Cardiac muscle cell (in vitro differentiated cells and primary cell): Measurements from ENCODE around the gene AMOTL1. TPM values are rescaled to one million over a fixed set of nuclear protein-coding genes. Genes with fewer than 3 reads are reported as not detected.
A peak's percentile ranks its signal among the peaks of the same experiment; 100 is the strongest.

Experiments used
- DNase-seq, 2 donors: peaks; one replicate each; pipeline versions ENCODE4 v3.0.0 to v3.0.0-alpha.2; 2010 to 2017; ENCODE audit warnings: low read depth in 1 of 2, low spot score in 1 of 2
- H3K27ac ChIP-seq: fragments of 200-600 bp; sonication (generic); 2 replicates; pipeline ENCODE4 v1.5.1; 2016
- H3K27me3 ChIP-seq: fragments of 200-600 bp; sonication (generic); 2 replicates; pipeline ENCODE4 v1.6.0; 2016; ENCODE audit warnings: control low read depth
- H3K36me3 ChIP-seq: fragments of 200-600 bp; sonication (generic); 2 replicates; pipeline ENCODE4 v1.5.1; 2016; ENCODE audit warnings: control low read depth
- H3K4me1 ChIP-seq: fragments of 200-600 bp; sonication (generic); 2 replicates; pipeline ENCODE4 v1.8.1; 2017; ENCODE audit warnings: low read depth, mild to moderate bottlenecking, mixed run types
- H3K4me3 ChIP-seq: fragments of 200-600 bp; sonication (generic); 2 replicates; pipeline ENCODE4 v1.5.1; 2016; ENCODE audit warnings: mild to moderate bottlenecking
- H3K9me3 ChIP-seq: fragments of 200-600 bp; sonication (generic); 2 replicates; pipeline ENCODE4 v1.5.1; 2017; ENCODE audit warnings: low read depth, mild to moderate bottlenecking, control low read depth
- CTCF ChIP-seq: IDR thresholded peaks from 2 replicates; pipeline ENCODE4 v1.5.1; 2012; ENCODE audit warnings: low read depth, mild to moderate bottlenecking, low read length
- polyA plus RNA-seq: library from polyadenylated mRNA; unstranded; fragments of >200 nt; fragmentation: Nextera tagmentation; extraction: Ambion mirVana; gene quantifications from 2 replicates; pipeline ENCODE4 v1.2.1, GENCODE V29; 2016
- total RNA-seq: library from RNA; depleted of rRNA; stranded (reverse); fragments of >200 nt; gene quantifications from 2 replicates; pipeline ENCODE4 v1.2.3, GENCODE V29; 2016

AMOTL1 gene
- total and polyA plus RNA-seq, 2 experiments from 2014 or later = 1.2 to 5.1 TPM

- no peaks in the 10 kb centered on the region for H3K36me3 ChIP-seq
- no peak for DNase-seq
Measured at GRCh38 chr11:94884376-94884775, 116.2 kb downstream of the AMOTL1 start.

GRCh38 chr11:94885133-94885532 lies 117.0 kb downstream of the AMOTL1 start:
- H3K4me3 ChIP-seq = no peak overlapping the region
- H3K27me3 ChIP-seq = no peaks in the 10 kb centered on the region
- no peaks in the 10 kb centered on the region for H3K9me3 ChIP-seq
- no peak for TF ChIP-seq CTCF
- H3K36me3 ChIP-seq = no peaks in the 10 kb centered on the region
- no peak overlapping the region for H3K27ac ChIP-seq
- no peaks in the 10 kb centered on the region for H3K4me1 ChIP-seq
- DNase-seq = no peak

More at GRCh38 chr11:94884376-94884775, 116.2 kb downstream of the AMOTL1 start:
- Histone ChIP-seq H3K27me3 (no peaks in the 10 kb centered on the region), H3K9me3 (no peaks in the 10 kb centered on the region), H3K27ac (no peak overlapping the region), H3K4me3 (no peak overlapping the region), H3K4me1 (no peaks in the 10 kb centered on the region)
- TF ChIP-seq CTCF = no peak

DNA sequence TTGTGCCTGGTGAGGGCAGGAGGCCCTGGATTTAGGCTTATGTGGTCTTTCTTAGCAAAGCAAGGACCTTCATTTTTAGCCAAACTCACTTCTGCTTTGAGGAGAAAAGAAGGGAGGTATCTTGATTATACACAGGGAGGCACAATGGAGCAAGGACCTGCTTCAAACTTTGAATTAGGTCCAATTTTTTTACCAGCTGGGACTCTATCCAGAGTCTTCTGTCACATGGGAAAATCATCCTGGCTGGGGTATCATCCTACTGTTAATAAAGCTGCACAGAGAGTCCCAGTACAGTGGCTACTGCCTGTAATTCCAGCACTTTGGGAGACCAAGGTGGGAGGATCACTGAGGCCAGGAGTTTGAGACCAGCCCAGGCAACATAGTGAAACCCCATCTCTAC lies 117.4 kb downstream of the AMOTL1 start:
- Histone ChIP-seq H3K27me3 (no peaks in the 10 kb centered on the region), H3K27ac (no peak overlapping the region), H3K9me3 (no peaks in the 10 kb centered on the region), H3K4me3 (no peak overlapping the region), H3K36me3 (no peaks in the 10 kb centered on the region), H3K4me1 (no peaks in the 10 kb centered on the region)
- peak in 1 of 2 donors; percentile 19 for DNase-seq
- TF ChIP-seq CTCF = no peak

DNA sequence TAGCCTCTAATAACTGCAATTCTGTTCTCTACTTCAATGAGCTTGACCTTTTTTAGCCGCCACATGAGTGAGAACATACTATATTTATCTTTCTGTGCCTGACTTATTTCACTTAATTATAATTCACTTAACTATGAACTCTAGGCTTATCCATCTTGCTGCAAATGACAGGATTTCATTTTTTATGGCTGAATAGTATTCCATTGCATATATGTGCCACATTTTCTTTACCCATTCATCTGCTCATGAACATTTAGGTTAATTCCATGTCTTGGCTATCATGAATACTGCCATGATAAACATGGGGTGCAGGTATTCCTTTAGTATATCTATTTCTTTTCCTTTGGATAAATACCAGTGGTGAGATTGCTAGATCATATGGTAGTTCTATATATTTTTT lies 120.0 kb downstream of the AMOTL1 start:
- H3K27ac ChIP-seq = no peak overlapping the region
- no peaks in the 10 kb centered on the region for H3K27me3 ChIP-seq
- H3K9me3 ChIP-seq = no peaks in the 10 kb centered on the region
- no peak overlapping the region for H3K4me3 ChIP-seq
- no peaks in the 10 kb centered on the region for H3K36me3 ChIP-seq
- DNase-seq = no peak
- TF ChIP-seq CTCF = no peak
- no peaks in the 10 kb centered on the region for H3K4me1 ChIP-seq

DNA sequence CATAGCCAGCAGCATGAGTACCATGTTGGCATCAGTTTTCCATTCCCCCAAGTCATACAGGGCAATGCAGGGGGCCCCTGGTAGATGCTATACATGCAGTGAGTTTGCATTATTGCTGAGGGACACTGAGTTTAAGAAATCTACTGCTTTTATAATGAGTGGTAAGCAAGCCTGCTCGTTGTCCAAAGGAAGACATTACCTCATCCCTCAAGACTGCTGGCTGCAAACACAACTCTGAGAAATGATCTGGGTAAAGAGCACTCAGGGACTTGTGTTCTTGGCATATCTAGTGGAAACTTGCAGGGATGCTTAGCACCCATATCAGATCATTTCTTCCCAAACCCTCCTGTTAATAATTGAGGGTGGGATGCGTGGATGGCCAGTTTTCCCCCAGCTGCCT lies 127.3 kb downstream of the AMOTL1 start:
- no peak for TF ChIP-seq CTCF
- peak in 1 of 2 donors; percentile 63 for DNase-seq
- Histone ChIP-seq H3K4me3 (no peak overlapping the region), H3K27me3 (peaks cover 5% of the 10 kb centered on the region), H3K36me3 (no peaks in the 10 kb centered on the region), H3K9me3 (no peaks in the 10 kb centered on the region), H3K4me1 (no peaks in the 10 kb centered on the region), H3K27ac (no peak overlapping the region)

DNA sequence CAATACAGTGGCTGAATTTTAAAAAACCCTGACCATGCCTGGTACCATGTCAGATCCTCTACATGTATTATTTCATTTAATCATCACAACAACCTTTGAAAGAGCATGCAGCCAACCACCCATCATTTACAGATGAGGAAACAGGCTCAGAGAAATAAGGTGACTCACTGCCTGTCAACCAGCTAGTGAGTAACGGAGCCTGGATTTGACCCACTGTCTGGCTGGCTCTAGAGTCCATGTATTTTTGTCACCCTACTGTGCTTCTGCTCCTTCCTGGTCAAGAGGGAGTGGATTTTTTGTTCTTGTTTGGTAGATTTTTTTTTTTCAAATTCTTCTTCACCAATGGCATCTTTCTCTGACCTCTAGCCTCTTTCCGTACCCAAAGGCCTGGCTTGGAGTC lies 127.8 kb downstream of the AMOTL1 start:
- Histone ChIP-seq H3K9me3 (no peaks in the 10 kb centered on the region), H3K27me3 (peaks cover 8% of the 10 kb centered on the region), H3K27ac (no peak overlapping the region), H3K36me3 (no peaks in the 10 kb centered on the region), H3K4me1 (no peaks in the 10 kb centered on the region), H3K4me3 (no peak overlapping the region)
- TF ChIP-seq CTCF = no peak
- DNase-seq = peak in 1 of 2 donors; percentile 54
